Stimulated activated CD8-positive, alpha-beta memory T cell treated with anti-CD3 and anti-CD28 coated beads, Interleukin-2, amount 100 ng/mL, for 1 hour (primary cell): ENCODE data around the gene PLCXD1.
"Not testable (repeated sequence)": the region's sequence is repeated elsewhere in the genome, so short reads cannot be mapped to it uniquely, and the experiment has no call there.

ENCODE experiments used
- DNase-seq, 2 donors: peaks; one replicate each; pipeline ENCODE4 v3.0.0-alpha.2; 2020; ENCODE audit warnings: low read depth in 2 of 2

The PLCXD1 gene

GRCh38 chrX:350148-350533, 69.0 kb downstream of the PLCXD1 start:
- DNase-seq = no peak

DNA sequence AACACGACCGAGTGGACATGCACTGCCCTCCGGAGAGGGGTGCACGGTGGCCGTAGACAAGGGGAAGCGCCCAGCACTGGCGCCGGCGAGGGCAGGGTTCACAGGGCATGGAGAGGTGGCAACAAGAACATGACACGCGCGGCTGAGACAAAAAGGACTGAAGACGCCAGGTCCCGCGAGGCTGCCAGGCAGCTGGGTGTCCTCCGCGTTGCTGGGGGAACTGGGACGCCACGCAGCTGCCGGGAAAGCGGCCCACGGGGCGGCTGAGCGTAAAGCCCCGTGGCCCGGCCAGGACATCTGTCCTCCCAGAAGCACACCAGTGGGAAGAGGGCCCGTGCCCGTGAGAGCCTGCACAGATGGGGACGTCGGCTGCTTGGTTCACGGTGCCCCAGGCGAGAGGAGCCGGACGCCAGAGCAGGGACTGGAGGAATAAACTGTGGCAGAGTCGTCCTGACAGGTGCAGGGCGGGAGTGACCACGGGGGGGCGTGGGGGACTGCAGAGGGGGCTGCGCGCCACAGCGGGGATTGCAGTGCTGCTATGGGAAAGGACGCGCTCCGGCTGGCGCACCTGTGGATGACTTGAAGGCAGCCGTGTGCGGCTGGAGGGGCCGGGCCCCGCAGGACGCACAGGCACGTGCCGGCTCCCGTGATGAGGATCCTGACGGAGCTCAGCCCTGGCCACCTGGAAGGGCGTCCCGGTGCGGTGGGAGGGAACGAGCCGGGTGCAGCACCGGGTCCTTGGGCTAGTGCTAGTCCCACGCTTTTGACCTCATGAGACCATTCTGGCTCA, 69.5 kb downstream of the PLCXD1 start:
- DNase-seq = no peak

DNA sequence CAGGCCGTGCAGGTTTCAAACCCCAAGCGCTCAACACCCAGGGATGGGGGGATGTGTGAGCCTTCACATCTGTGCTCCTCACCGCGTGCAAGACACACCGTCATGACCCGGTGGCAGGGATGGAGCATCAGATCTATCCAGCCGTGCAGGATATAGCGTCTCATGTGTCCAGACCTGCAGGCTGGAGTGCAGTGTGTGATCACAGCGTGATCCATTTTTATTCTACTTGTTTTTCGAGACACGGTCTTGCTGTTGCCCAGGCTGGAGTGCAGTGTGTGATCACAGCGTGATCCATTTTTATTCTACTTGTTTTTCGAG, 70.1 kb downstream of the PLCXD1 start:
- not testable (repeated sequence) for DNase-seq

GRCh38 chrX:351736-352135, 70.6 kb downstream of the PLCXD1 start:
- no peak for DNase-seq

DNA sequence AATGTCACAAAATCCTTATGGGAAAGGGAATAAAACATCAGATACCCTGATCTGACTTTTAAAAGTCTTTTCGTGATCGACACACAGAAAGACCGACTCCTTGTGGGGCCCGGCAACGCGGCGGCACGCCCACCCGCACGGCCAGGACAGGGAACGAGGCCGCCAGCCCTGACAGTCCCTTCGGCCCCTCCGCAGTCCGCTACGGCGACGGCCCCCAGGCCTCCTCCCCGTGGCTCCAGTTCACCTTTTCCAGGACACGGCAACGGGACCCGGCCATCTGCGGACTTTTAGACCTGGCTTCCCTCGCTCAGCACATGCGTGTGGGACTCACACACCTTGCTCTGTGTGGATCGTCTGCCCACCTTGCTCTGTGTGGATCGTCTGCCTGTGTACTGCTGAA, 71.0 kb downstream of the PLCXD1 start:
- DNase-seq = no peak

GRCh38 chrX:352582-353314, 71.6 kb downstream of the PLCXD1 start:
- DNase-seq = no peak
